OCI-M2 (cell line): ENCODE results near the gene CEP72.
"Not testable (repeated sequence)": the region's sequence is repeated elsewhere in the genome, so short reads cannot be mapped to it uniquely, and the experiment has no call there.

Source experiments
- DNase-seq: peaks from one replicate; lab custom pipeline; 2025; ENCODE audit not compliant: unreplicated experiment; lab: John Stamatoyannopoulos, UW

Gene CEP72

GRCh38 chr5:681317-682191 lies 69.4 kb downstream of the CEP72 start:
- DNase-seq = not testable (repeated sequence)

- DNase-seq = not testable (repeated sequence)
Measured at GRCh38 chr5:682216-682615, 70.1 kb downstream of the CEP72 start.

- DNase-seq = not testable (repeated sequence)
Measured at GRCh38 chr5:682651-683358, 70.7 kb downstream of the CEP72 start.

GRCh38 chr5:683551-684481 lies 71.7 kb downstream of the CEP72 start:
- no peak for DNase-seq

DNA sequence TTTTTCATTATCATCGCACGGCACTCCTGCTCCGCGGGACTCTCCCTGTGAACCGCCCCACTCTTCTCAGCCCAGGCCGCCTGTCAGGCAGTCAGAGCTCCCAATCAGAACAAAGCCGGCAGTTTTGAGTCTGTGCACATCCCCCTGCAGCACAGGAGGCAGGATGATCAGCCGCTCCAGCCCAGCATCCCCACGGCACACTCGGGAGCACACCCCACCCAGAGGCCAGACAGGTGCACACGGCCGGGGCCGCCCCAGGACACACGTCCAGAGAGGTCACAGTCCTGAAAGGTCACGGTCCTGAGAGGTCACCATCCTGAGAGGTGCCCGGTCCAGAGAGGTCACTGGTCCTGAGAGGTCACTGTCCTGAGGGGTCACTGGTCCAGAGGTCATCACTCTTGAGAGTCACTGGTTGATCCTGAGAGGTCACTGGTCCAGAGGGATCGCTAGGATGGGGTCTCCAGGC lies 72.6 kb downstream of the CEP72 start:
- no peak for DNase-seq

DNA sequence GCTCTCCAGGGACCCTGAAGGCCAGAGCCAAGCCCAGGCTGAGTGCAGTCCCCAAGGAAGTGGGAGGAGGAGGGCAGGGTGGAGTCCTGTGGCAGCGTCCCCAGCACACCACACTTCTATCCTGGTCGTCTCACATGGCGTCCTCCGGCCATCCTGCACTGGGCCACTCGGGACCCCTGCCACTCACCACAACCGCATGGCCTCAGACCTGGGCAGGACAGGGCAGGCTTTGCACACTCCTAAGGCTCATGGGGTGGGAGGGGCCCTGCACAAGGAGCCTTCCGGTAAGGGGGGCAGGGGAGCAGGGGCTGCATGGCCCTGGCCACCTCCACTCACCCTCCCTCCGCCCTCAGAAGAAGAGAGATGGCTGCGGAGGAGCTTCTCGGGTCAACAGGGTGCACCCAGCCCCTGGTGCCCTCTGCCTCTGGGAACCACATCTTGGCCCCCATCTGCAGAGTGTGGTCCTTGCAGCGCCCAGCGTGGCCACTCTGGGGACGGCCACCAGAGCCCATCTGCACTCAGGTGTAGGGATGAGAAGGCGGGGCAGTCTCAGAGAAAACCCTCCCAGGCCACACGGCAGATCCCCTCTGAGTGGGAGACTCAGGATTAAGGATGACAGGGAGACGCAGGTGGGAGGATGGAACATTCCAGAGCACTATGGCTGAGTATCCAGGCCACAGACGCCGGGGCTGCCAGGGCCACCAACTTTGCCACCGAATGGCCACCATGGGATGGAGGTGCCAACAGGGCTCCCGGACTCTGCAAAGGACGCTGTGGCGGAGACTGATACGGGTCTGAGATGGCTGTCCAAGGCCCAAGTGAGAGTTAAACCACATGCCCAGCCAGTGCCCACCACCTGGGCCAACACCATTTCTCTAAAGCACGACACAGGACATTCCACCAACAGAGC lies 73.4 kb downstream of the CEP72 start:
- DNase-seq = no peak

GRCh38 chr5:686172-686523 lies 74.0 kb downstream of the CEP72 start:
- DNase-seq = not testable (repeated sequence)

- DNase-seq = not testable (repeated sequence)
Measured at GRCh38 chr5:686936-687335, 74.8 kb downstream of the CEP72 start.

GRCh38 chr5:688348-689010 lies 76.3 kb downstream of the CEP72 start:
- not testable (repeated sequence) for DNase-seq

DNA sequence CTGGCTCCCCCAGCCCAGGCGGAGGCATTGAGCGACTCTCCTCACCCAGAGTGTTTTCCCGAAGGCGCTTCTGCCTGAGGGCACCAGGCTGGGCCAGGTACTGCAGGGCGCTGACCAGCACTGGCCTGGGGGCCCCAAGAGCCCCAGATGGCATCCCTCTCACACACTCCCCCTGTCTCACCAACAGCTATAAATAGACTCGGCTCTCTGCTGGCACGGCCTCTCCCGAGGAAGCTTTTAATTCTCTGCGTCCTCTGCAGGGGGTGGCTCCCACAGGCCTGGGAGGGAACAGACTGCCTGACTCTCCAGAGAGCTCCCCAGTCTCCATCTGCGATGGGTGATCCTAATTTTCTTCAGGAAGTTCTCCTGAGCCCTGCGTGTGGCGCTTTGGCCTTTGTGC lies 78.2 kb downstream of the CEP72 start:
- DNase-seq = not testable (repeated sequence)

DNA sequence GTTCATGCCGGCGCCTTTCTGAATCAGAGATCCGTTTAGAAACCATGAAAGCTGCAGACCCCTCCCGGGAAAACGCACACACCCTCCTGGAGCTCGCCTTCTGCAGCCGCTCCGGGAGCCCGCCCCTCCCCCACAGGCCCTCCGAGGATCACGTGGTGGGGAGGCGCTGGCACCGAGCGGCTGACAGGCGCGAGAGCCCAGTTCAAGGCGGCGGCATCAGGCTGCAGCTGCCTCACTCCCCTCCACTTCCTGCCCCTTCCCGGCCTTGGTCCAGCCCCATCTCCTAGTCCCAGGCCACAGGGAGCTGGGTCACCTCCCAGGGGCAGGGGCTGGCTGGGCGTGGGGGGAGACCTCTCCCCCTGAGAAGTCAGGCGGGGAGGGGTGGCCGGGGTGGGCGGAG lies 78.9 kb downstream of the CEP72 start:
- not testable (repeated sequence) for DNase-seq

- DNase-seq = no peak
Measured at GRCh38 chr5:691817-692528, 79.8 kb downstream of the CEP72 start.

DNA sequence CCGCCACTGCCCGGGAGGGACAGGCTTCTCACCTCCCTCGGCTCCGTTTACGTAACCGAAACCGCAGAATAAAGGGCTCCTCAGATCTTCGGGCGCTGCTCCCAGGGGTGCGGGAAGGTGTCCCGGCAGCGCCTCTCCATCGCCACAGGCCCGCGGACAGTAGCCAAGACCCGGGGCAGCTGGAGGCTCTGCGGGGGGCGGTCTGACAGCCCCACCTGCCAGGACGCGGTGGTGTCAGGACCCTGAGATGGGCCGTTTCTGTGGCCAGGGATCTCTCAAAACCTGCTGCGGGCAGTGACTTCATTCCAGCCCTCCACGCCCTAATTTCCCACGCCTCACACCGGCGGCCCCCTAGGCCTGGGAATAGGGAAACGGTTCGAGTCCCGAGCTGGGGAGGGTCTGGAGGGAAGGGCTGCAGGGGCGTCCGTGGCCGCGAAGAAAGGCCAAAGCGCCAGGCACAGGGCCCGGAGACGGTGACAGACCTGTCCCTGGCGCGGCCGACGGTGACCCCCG lies 80.4 kb downstream of the CEP72 start:
- not testable (repeated sequence) for DNase-seq

GRCh38 chr5:693271-694041 lies 81.3 kb downstream of the CEP72 start, which contains the start of gene TPPP:
TSS of gene TPPP (minus strand) at chr5:693352. CDS start at chr5:678060, 15,292 bp downstream.
- DNase-seq = not testable (repeated sequence)

DNA sequence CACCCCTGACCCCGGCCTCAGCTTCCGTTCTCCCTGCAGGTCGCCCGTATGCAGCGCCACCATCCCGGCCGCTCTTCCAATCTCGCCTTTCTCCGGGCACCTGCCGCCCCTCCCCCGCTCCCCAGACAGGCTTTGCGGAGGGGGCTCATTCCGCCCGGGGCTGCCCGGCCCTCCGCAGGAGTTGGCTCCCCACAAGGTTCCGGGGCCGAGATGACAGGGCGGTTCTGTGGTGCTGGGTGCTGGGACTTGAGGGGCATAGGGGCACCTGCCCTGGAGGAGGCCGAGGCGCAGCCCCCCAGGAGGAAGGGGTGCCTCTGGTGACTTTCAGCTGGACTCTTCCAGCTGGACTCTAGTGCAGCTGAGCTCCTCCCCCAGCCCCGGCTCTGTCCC lies 81.9 kb downstream of the CEP72 start:
- DNase-seq = not testable (repeated sequence)

- not testable (repeated sequence) for DNase-seq
Measured at GRCh38 chr5:695475-695874, 83.3 kb downstream of the CEP72 start.

- DNase-seq = not testable (repeated sequence)
Measured at GRCh38 chr5:696191-696590, 84.1 kb downstream of the CEP72 start.
